Kidney (tissue), 14 donors: ENCODE data around the gene HEG1. TPM values are rescaled to one million over a fixed set of nuclear protein-coding genes. Genes with fewer than 3 reads are reported as not detected.

Experiments used
- DNase-seq, 5 donors: peaks; one replicate each; pipeline ENCODE4 v3.0.0-alpha.2; 2013 to 2020
- FAIRE-seq: peaks from 2 replicates; lab custom pipeline; 2012; peaks lifted over from hg19 to GRCh38; lab: Jason Lieb, UNC
- H3K27ac ChIP-seq, 2 donors: one replicate each; pipeline ENCODE4 v1.7.0; 2013; ENCODE audit warnings: low read depth in 2 of 2, low read length in 2 of 2, inconsistent platforms in 1 of 2
- H3K27me3 ChIP-seq: one replicate; pipeline ENCODE4 v1.7.1; 2013; ENCODE audit warnings: low read length, inconsistent platforms; ENCODE audit not compliant: control insufficient read depth, insufficient read depth
- H3K36me3 ChIP-seq, 3 donors: one replicate each; pipeline versions ENCODE4 v1.7.0 to v1.7.1; 2013; ENCODE audit warnings: low read length in 3 of 3, control low read depth in 1 of 3, inconsistent platforms in 1 of 3; ENCODE audit not compliant: insufficient read depth in 3 of 3, control insufficient read depth in 2 of 3
- H3K4me1 ChIP-seq, 3 donors: one replicate each; pipeline versions ENCODE4 v1.7.0 to v1.7.1; 2013; ENCODE audit warnings: low read length in 3 of 3, inconsistent platforms in 1 of 3, low read depth in 1 of 3; ENCODE audit not compliant: control insufficient read depth in 2 of 3, insufficient read depth in 2 of 3
- H3K4me3 ChIP-seq, 3 donors: one replicate each; pipeline versions ENCODE4 v1.7.0 to v1.8.1; 2013; ENCODE audit warnings: low read length in 3 of 3, control low read depth in 1 of 3, inconsistent platforms in 1 of 3
- H3K9ac ChIP-seq, 3 donors: one replicate each; pipeline versions ENCODE4 v1.7.0 to v1.7.1; 2013; ENCODE audit warnings: low read length in 3 of 3, control low read depth in 1 of 3, inconsistent platforms in 1 of 3
- H3K9me3 ChIP-seq, 3 donors: one replicate each; pipeline versions ENCODE4 v1.7.0 to v1.7.1; 2013; ENCODE audit warnings: low read length in 3 of 3, control low read depth in 1 of 3, inconsistent platforms in 1 of 3; ENCODE audit not compliant: control insufficient read depth in 2 of 3, insufficient read depth in 1 of 3
- intact Hi-C: fragments of 100-400 bp; cut with DNase I; formaldehyde crosslinking; loops from one replicate; pipeline ENCODE4 v1.11.1; 2022
- polyA plus RNA-seq: library from polyadenylated mRNA; stranded (reverse); fragments of 350-450 nt; fragmentation: Illumina TruSeq; extraction: RNeasy Lipid Tissue Mini Kit (QIAGEN cat#74804); gene quantifications from one replicate; pipeline ENCODE4 v1.2.3, GENCODE V29; 2014; ENCODE audit warnings: low read depth, low replicate concordance; ENCODE audit not compliant: insufficient read depth
- total RNA-seq: library from RNA; stranded (reverse); fragmentation: NEBNext Ultra II Directional; extraction: Animal tissue kit (Norgen Biotek cat#: 25700); gene quantifications from one replicate; pipeline ENCODE4 v1.2.1, GENCODE V29; 2021
- TF ChIP-seq, protein P1 (sequence below): IDR thresholded peaks from 3 replicates; pipeline ENCODE4 v1.5.1; 2012; ENCODE audit warnings: mild to moderate bottlenecking, moderate library complexity, borderline replicate concordance; ENCODE audit not compliant: insufficient read depth; ENCODE audit errors: extremely low read depth
- donor health status: control.
- donor health status: control.
- donor health status: control.
- donor health status: control.
- donor health status: control.
- donor health status: DM: yes; HTN: yes; CAD: no.
- donor health status: Normal renal cell carcinoma (clear cell type).

HEG1 gene
- total and polyA plus RNA-seq, 2 donors from 2014 or later = 10.3 to 96.3 TPM

DNA sequence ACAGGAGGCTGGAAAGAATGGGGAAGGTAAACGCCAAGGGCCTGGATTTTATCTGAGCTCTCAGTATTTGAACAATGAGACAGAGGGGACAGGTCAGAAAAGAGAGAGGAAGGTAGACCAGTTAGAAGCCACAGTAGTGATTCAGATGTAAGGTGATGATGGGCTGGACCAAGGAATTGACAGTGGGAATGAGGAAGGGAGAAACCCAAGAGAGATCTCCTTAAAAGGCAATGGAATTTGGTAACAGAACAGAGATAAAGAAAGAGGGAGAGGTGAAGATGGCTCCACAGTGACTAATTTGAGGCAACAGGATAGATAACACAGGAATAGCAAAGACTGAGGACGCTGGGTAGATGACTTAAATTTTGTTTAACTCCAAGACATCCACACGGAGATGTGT is 11.4 kb upstream of the HEG1 start:
- TF ChIP-seq, protein P1, sequence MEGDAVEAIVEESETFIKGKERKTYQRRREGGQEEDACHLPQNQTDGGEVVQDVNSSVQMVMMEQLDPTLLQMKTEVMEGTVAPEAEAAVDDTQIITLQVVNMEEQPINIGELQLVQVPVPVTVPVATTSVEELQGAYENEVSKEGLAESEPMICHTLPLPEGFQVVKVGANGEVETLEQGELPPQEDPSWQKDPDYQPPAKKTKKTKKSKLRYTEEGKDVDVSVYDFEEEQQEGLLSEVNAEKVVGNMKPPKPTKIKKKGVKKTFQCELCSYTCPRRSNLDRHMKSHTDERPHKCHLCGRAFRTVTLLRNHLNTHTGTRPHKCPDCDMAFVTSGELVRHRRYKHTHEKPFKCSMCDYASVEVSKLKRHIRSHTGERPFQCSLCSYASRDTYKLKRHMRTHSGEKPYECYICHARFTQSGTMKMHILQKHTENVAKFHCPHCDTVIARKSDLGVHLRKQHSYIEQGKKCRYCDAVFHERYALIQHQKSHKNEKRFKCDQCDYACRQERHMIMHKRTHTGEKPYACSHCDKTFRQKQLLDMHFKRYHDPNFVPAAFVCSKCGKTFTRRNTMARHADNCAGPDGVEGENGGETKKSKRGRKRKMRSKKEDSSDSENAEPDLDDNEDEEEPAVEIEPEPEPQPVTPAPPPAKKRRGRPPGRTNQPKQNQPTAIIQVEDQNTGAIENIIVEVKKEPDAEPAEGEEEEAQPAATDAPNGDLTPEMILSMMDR = no peak
- Histone ChIP-seq H3K27ac (no peak overlapping the region), H3K9me3 (no peaks in the 10 kb centered on the region), H3K27me3 (no peaks in the 10 kb centered on the region), H3K36me3 (no peaks in the 10 kb centered on the region), H3K9ac (no peak overlapping the region), H3K4me3 (no peak overlapping the region), H3K4me1 (peaks cover 0 to 8% (median 0%) of the 10 kb centered on the region in 3 donors)
- intact Hi-C loops = no loop called here
- no peak for DNase-seq
- FAIRE-seq = no peak

DNA sequence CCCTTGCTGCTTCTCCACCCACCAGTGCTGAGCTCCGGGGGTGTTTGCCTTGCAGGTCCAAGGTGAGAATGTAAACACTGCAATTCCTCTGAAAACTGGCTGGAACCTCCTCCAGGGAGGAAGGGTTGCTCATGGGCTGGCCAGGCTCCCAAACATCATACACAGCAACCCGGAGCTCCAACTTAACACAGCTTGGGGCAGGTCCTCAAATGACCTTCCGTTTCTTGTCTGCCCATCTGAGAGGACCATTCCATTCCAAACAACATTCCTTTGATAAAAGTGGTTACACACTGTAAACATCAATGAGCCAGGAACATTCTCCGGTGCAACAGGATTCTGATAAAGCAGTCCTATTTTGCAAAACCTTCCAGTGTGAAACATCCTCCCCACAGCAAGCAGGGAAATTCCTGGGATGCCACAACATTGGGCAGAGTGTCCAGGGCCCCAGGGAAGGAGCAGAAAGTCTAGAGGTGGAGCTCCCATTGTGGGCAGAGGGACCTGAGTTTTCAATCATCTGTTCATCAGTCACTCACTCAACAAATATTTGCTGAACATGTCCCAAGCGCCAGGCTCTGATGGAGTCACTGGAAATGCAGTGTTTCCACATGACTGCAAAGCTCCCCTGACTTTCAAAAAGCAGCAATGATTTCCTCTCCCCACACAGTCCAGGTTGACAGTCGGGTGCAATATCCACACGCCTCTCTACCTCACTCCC is 7.3 kb upstream of the HEG1 start:
- intact Hi-C loops = no loop called here
- Histone ChIP-seq H3K27ac (peak overlapping the region in 1 of 2 donors; percentile 23), H3K4me3 (no peak overlapping the region), H3K9me3 (no peaks in the 10 kb centered on the region), H3K4me1 (peaks cover 0 to 9% (median 0%) of the 10 kb centered on the region in 3 donors), H3K27me3 (no peaks in the 10 kb centered on the region), H3K36me3 (no peaks in the 10 kb centered on the region), H3K9ac (no peak overlapping the region)
- TF ChIP-seq, protein P1 = no peak
- DNase-seq (peak in 1 of 5 donors; percentile 18), FAIRE-seq (no peak)

DNA sequence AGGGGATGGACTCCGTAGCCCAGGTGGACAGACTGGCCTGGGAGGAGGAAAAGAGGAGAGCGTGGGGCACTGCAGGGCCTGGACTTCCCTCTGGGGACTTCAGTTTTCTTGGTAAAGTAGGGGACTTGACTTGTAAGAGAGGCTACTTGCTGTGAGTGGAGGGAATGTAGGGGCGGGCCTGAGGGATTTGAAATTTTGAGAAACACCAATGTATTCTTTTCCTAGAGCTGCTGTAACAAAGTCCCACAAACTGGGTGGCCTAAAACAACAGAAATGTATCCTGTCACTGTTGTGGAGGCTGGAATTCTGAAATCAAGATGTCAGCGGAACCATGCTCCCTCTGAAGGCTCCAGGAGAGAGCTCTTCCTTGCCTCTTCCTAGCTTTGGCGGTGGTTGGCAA is 5.8 kb upstream of the HEG1 start:
- H3K27ac ChIP-seq = peak overlapping the region; percentile 1 to 71
- no peak overlapping the region for H3K4me3 ChIP-seq
- TF ChIP-seq, protein P1 = no peak
- FAIRE-seq (no peak), DNase-seq (no peak)
- H3K36me3 ChIP-seq = no peaks in the 10 kb centered on the region
- no peaks in the 10 kb centered on the region for H3K27me3 ChIP-seq
- H3K9ac ChIP-seq = no peak overlapping the region
- H3K4me1 ChIP-seq = peaks cover 0 to 12% (median 0%) of the 10 kb centered on the region in 3 donors
- intact Hi-C loops = no loop called here
- H3K9me3 ChIP-seq = no peaks in the 10 kb centered on the region
